Measurements from ENCODE around the gene YPEL5.

The YPEL5 gene

GRCh38 chr2:30208453-30208852, 61.6 kb downstream of the YPEL5 start:
- DNase-seq: peak; percentile 56

GRCh38 chr2:30209227-30209626, 62.4 kb downstream of the YPEL5 start:
- DNase-seq: no peak
